Epithelial cell of esophagus (primary cell): ENCODE measurements around the gene SLC6A15.
A peak's percentile ranks its signal among the peaks of the same experiment; 100 is the strongest.

Experiments used
- DNase-seq: peaks from one replicate; pipeline ENCODE4 v3.0.0; 2010; ENCODE audit warnings: low read depth
- H3K4me3 ChIP-seq: 2 replicates; pipeline ENCODE4 v1.5.1; 2011; ENCODE audit warnings: mild to moderate bottlenecking, low read length, control low read depth
- CTCF ChIP-seq: IDR thresholded peaks from 2 replicates; pipeline ENCODE4 v1.5.1; 2011; ENCODE audit warnings: low read depth, mild to moderate bottlenecking, low read length, control low read depth, inconsistent platforms; ENCODE audit not compliant: insufficient read depth; ENCODE audit errors: missing control alignments

SLC6A15 gene

GRCh38 chr12:84857525-84858208 is 54.9 kb downstream of the SLC6A15 start:
- no peak for TF ChIP-seq CTCF
- no peak overlapping the region for H3K4me3 ChIP-seq
- DNase-seq: peak; percentile 28

GRCh38 chr12:84856156-84856900 is 56.3 kb downstream of the SLC6A15 start:
- DNase-seq: peak; percentile 94
- H3K4me3 ChIP-seq: no peak overlapping the region

GRCh38 chr12:84843593-84844144 is 68.9 kb downstream of the SLC6A15 start:
- TF ChIP-seq CTCF: no peak
- H3K4me3 ChIP-seq: no peak overlapping the region

More at GRCh38 chr12:84856156-84856900, 56.3 kb downstream of the SLC6A15 start:
- no peak for TF ChIP-seq CTCF

GRCh38 chr12:84842406-84843013 is 70.1 kb downstream of the SLC6A15 start:
- peak; percentile 75 for TF ChIP-seq CTCF
- H3K4me3 ChIP-seq: no peak overlapping the region
- DNase-seq: peak; percentile 63

More at GRCh38 chr12:84843593-84844144, 68.9 kb downstream of the SLC6A15 start:
- DNase-seq: no peak

GRCh38 chr12:84841591-84841990 is 71.0 kb downstream of the SLC6A15 start:
- no peak for DNase-seq
- H3K4me3 ChIP-seq: no peak overlapping the region
- TF ChIP-seq CTCF: no peak

- peak; percentile 51 for DNase-seq
- no peak for TF ChIP-seq CTCF
- H3K4me3 ChIP-seq: no peak overlapping the region
These were observed 72.2 kb downstream of the SLC6A15 start for GRCh38 chr12:84840356-84840755.
